PC-9 (cell line): ENCODE results near the gene SLCO4A1. TPM values are rescaled to one million over a fixed set of nuclear protein-coding genes. Genes with fewer than 3 reads are reported as not detected.

Source experiments
- BruUV-seq: library from RNA; stranded (reverse); fragments of 400-500 nt; replicated peaks from 2 replicates; lab custom pipeline; 2021; lab: Mats Ljungman, UMichigan
- CTCF ChIA-PET: fragments of 300-600 bp; sonication (Branson Sonifier 250); formaldehyde crosslinking; loops from one replicate; lab custom pipeline; 2022; ENCODE audit warnings: antibody characterized with exemption; lab: Charles Lee
- POLR2A ChIA-PET: fragments of 300-600 bp; sonication (Branson Sonifier 250); formaldehyde crosslinking; loops from one replicate; lab custom pipeline; 2022; ENCODE audit warnings: antibody characterized with exemption; ENCODE audit not compliant: unreplicated experiment; lab: Charles Lee
- DNase-seq, 2 experiments: peaks; one replicate each; pipeline versions ENCODE4 v3.0.0 to v3.0.0-alpha.2; 2015 to 2022; ENCODE audit warnings: mixed read lengths in 1 of 2
- H2AFZ ChIP-seq: fragments of 200-600 bp; sonication (generic); 2 replicates; pipeline ENCODE4 v1.8.1; 2017; ENCODE audit warnings: antibody characterized with exemption
- H3F3A ChIP-seq: fragments of 200-600 bp; sonication (generic); 2 replicates; pipeline ENCODE4 v1.8.1; 2017; ENCODE audit warnings: antibody characterized with exemption, mild to moderate bottlenecking, low read depth; ENCODE audit not compliant: insufficient read depth
- H3K27ac ChIP-seq: fragments of 200-600 bp; sonication (generic); 2 replicates; pipeline ENCODE4 v1.6.1; 2016; ENCODE audit warnings: mixed run types
- H3K27me3 ChIP-seq: fragments of 200-600 bp; sonication (generic); 2 replicates; pipeline ENCODE4 v1.6.1; 2016; ENCODE audit warnings: low read depth, mixed run types; ENCODE audit not compliant: insufficient read depth
- H3K36me3 ChIP-seq: fragments of 200-600 bp; sonication (generic); 2 replicates; pipeline ENCODE4 v1.6.1; 2016; ENCODE audit warnings: low read depth, mixed run types
- H3K4me1 ChIP-seq: fragments of 200-600 bp; sonication (generic); replicated peaks from 2 replicates; pipeline ENCODE4 v1.6.1; 2016; ENCODE audit warnings: mixed run types; ENCODE audit not compliant: insufficient read depth
- H3K4me2 ChIP-seq: fragments of 200-600 bp; sonication (generic); 2 replicates; pipeline ENCODE4 v1.6.1; 2017; ENCODE audit warnings: mixed run types
- H3K4me3 ChIP-seq: fragments of 200-600 bp; sonication (generic); 2 replicates; pipeline ENCODE4 v1.6.1; 2016; ENCODE audit warnings: mixed run types
- H3K79me2 ChIP-seq: fragments of 200-600 bp; sonication (generic); 2 replicates; pipeline ENCODE4 v1.6.1; 2017; ENCODE audit warnings: low read depth, mixed run types
- H3K9me2 ChIP-seq: fragments of 200-600 bp; sonication (generic); 2 replicates; pipeline ENCODE4 v1.8.1; 2017; ENCODE audit warnings: mild to moderate bottlenecking; ENCODE audit not compliant: insufficient read depth
- H3K9me3 ChIP-seq: fragments of 200-600 bp; sonication (generic); 2 replicates; pipeline ENCODE4 v1.8.1; 2016; ENCODE audit warnings: low read depth; ENCODE audit not compliant: insufficient read depth
- H4K20me1 ChIP-seq: fragments of 200-600 bp; sonication (generic); 2 replicates; pipeline ENCODE4 v1.8.1; 2017; ENCODE audit not compliant: insufficient read depth
- EZH2 ChIP-seq: fragments of 200-600 bp; sonication (generic); IDR thresholded peaks from 2 replicates; pipeline ENCODE4 v1.8.0; 2017; ENCODE audit warnings: antibody characterized with exemption, low read depth
- intact Hi-C: fragments of 100-400 bp; cut with micrococcal nuclease; formaldehyde crosslinking; loops from one replicate; pipeline ENCODE4 v1.10.0; 2022; ENCODE audit not compliant: unreplicated experiment
- total RNA-seq: library from RNA; stranded (reverse); gene quantifications from 2 replicates; pipeline ENCODE4 v1.2.3, GENCODE V29; 2021
- TF ChIP-seq, protein P1 (sequence below): fragments of 200-600 bp; sonication (generic); conservative IDR thresholded peaks from 2 replicates; pipeline ENCODE4 v1.6.1; 2017; ENCODE audit warnings: mixed run types, antibody characterized with exemption, mild to moderate bottlenecking, moderate library complexity

The SLCO4A1 gene
- total RNA-seq, 1 experiment from 2014 or later = 19.3 TPM

DNA sequence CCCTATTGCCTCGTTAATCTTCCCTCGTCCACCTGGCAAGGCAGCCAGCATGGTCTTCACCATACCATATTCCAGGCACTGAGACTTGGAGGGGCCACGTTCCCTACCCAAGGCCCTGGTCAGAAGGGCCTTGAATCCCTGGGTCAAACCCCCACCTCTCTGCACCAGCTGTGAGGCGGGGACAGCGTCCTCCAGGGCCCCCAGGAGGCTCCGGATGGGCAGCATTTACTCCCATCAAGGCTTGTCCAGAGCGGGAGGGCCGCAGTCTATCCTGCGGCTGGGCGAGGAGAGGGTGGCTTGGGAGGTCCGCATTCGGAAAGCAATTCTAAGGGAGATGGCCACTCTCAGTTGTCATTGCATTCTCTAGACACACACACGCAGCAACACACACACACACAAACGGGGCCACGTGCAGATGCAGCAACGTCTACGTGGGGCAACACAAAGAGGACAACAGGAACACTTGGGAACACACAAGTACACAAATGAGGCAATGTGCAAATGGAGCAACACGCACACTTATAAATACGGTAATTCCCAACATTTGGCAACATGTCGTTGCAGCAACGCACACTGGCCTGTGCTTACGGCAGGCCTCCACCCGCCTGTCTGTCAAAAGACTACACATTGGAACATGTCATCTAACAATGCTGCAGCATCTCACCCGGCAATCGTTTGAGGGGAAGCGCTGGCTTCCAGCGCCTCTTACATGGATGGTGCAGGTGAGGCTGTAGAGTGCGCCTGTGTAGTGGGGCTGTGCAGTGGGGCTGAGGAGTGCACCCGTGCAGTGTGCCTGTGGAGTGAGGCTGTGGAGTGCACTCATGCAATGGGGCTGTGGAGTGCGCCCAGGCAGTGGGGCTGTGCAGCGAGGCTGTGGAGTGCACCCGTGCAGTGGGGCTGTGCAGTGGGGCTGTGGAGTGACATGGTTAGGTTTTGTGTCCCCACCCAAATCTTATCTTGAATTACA lies 53.4 kb downstream of the SLCO4A1 start:
- H3K27me3 ChIP-seq = peaks cover 24% of the 10 kb centered on the region; the same call in 1 of the 2 replicates
- no peak overlapping the region for H2AFZ ChIP-seq
- BruUV-seq = no TSS peak
- no peaks in the 10 kb centered on the region for H3K9me2 ChIP-seq
- H4K20me1 ChIP-seq = no peaks in the 10 kb centered on the region
- H3F3A ChIP-seq = no peaks in the 10 kb centered on the region
- DNase-seq = no peak
- H3K27ac ChIP-seq = no peak overlapping the region
- H3K4me3 ChIP-seq = no peak overlapping the region
- no peaks in the 10 kb centered on the region for H3K36me3 ChIP-seq
- H3K9me3 ChIP-seq = no peaks in the 10 kb centered on the region
- POLR2A ChIA-PET = interaction anchor here (0.7 kb wide), 1 partner anchor 94 kb away, joined by 4 read pairs; no protein-coding TSS in a partner anchor
- TF ChIP-seq, protein P1, sequence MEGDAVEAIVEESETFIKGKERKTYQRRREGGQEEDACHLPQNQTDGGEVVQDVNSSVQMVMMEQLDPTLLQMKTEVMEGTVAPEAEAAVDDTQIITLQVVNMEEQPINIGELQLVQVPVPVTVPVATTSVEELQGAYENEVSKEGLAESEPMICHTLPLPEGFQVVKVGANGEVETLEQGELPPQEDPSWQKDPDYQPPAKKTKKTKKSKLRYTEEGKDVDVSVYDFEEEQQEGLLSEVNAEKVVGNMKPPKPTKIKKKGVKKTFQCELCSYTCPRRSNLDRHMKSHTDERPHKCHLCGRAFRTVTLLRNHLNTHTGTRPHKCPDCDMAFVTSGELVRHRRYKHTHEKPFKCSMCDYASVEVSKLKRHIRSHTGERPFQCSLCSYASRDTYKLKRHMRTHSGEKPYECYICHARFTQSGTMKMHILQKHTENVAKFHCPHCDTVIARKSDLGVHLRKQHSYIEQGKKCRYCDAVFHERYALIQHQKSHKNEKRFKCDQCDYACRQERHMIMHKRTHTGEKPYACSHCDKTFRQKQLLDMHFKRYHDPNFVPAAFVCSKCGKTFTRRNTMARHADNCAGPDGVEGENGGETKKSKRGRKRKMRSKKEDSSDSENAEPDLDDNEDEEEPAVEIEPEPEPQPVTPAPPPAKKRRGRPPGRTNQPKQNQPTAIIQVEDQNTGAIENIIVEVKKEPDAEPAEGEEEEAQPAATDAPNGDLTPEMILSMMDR = no peak
- TF ChIP-seq EZH2 = no peak
- H3K4me2 ChIP-seq = no peak overlapping the region
- CTCF ChIA-PET = interaction anchor here (0.6 kb wide), 1 partner anchor 93 kb away, joined by 6 read pairs; no protein-coding TSS in a partner anchor
- intact Hi-C loops = no loop called here
- H3K4me1 ChIP-seq = no peaks in the 10 kb centered on the region
- no peaks in the 10 kb centered on the region for H3K79me2 ChIP-seq

DNA sequence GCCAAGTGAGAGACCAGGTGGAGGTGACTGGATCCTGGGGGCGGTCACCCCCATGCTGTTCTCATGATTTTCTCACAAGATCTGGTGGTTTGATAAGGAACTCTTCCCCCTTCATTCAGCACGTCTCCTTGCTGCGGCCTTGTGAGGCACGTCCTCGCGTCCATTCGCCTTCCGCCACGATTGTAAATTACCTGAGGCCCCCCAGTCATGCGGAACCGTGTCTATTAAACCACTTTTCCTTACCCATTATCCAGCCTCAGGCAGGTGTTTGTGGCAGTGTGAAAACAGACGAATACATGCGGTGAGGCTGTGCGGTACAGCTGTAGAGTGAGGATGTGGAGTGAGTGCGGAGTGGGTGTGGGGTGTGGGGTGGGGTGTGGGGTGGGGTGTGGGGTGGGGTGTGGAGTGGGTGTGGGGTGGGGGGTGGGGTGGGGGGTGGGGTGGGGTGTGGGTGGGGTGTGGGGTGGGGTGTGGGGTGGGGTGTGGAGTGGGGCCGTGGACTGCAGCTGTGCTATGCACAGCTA lies 54.2 kb downstream of the SLCO4A1 start:
- H3K4me1 ChIP-seq = no peaks in the 10 kb centered on the region; the same call in 1 of the 2 replicates
- H3K9me3 ChIP-seq = no peaks in the 10 kb centered on the region
- no peaks in the 10 kb centered on the region for H3K79me2 ChIP-seq
- intact Hi-C loops = no loop called here
- no peaks in the 10 kb centered on the region for H3K9me2 ChIP-seq
- H3K4me3 ChIP-seq = no peak overlapping the region
- no peaks in the 10 kb centered on the region for H4K20me1 ChIP-seq
- POLR2A ChIA-PET = no interaction called here
- DNase-seq = no peak
- no peak overlapping the region for H2AFZ ChIP-seq
- H3K27ac ChIP-seq = no peak overlapping the region
- no peaks in the 10 kb centered on the region for H3K36me3 ChIP-seq
- peaks cover 24% of the 10 kb centered on the region; the same call in 1 of the 2 replicates for H3K27me3 ChIP-seq
- no peak overlapping the region for H3K4me2 ChIP-seq
- TF ChIP-seq EZH2 = no peak
- TF ChIP-seq, protein P1 = no peak
- no peaks in the 10 kb centered on the region for H3F3A ChIP-seq
- no TSS peak for BruUV-seq
- CTCF ChIA-PET = no interaction called here

DNA sequence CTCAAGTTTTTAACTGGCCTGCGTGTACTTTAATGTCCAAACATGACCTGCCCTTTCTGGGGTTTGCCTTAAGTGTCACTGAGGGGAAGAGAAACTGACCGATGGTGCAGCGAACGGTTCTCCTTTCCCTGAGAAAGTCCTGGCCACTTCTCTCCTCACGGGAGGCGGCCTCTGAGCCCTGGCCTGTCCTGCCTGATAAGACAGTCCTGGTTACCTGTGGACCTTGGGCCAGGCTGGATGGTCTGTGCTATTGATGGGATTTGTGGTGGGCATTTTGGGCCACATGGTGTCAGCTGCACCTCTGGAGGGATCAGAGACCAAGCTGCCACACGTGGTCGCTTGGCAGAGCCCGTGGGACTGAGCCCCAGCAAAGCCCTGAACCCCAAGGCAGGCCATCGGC lies 54.7 kb downstream of the SLCO4A1 start:
- no TSS peak for BruUV-seq
- CTCF ChIA-PET = no interaction called here

More for the DNA sequence above, 54.7 kb downstream of the SLCO4A1 start:
- H3K9me3 ChIP-seq = no peaks in the 10 kb centered on the region
- no peaks in the 10 kb centered on the region for H3F3A ChIP-seq
- no peak overlapping the region for H3K4me2 ChIP-seq
- H3K9me2 ChIP-seq = no peaks in the 10 kb centered on the region
- no peak overlapping the region for H2AFZ ChIP-seq
- H3K36me3 ChIP-seq = no peaks in the 10 kb centered on the region
- no peak for DNase-seq
- POLR2A ChIA-PET = no interaction called here
- H3K4me3 ChIP-seq = no peak overlapping the region
- TF ChIP-seq, protein P1 = no peak
- no peak for TF ChIP-seq EZH2
- H4K20me1 ChIP-seq = no peaks in the 10 kb centered on the region
- no peak overlapping the region for H3K27ac ChIP-seq
- H3K79me2 ChIP-seq = no peaks in the 10 kb centered on the region
- intact Hi-C loops = no loop called here
- no peaks in the 10 kb centered on the region; the same call in 1 of the 2 replicates for H3K4me1 ChIP-seq
- peaks cover 24% of the 10 kb centered on the region; the same call in 1 of the 2 replicates for H3K27me3 ChIP-seq
